Loucy (cell line): ENCODE measurements around the gene TRPM6.

ENCODE experiments used
- H2AFZ ChIP-seq: fragments of 200-600 bp; sonication (generic); 2 replicates; pipeline ENCODE4 v1.6.0; 2016; ENCODE audit warnings: antibody characterized with exemption, mild to moderate bottlenecking, low read length, moderate library complexity
- H3F3A ChIP-seq: fragments of 200-600 bp; 2 replicates; pipeline ENCODE4 v1.6.0; 2016; ENCODE audit warnings: antibody characterized with exemption, low read depth, mild to moderate bottlenecking
- H3K27me3 ChIP-seq: fragments of 200-600 bp; sonication (generic); 2 replicates; pipeline ENCODE4 v1.6.1; 2014; ENCODE audit warnings: low read length, mild to moderate bottlenecking; ENCODE audit not compliant: insufficient read depth, poor library complexity, severe bottlenecking
- H3K36me3 ChIP-seq: fragments of 200-600 bp; sonication (generic); 2 replicates; pipeline ENCODE4 v1.6.1; 2016; ENCODE audit warnings: low read length; ENCODE audit not compliant: insufficient read depth
- H3K4me1 ChIP-seq: fragments of 200-600 bp; sonication (generic); 2 replicates; pipeline ENCODE4 v1.5.1; 2014; ENCODE audit warnings: low read length, mild to moderate bottlenecking; ENCODE audit not compliant: insufficient read depth, poor library complexity, severe bottlenecking
- H3K4me2 ChIP-seq: fragments of 200-600 bp; sonication (generic); 2 replicates; pipeline ENCODE4 v1.6.0; 2014; ENCODE audit warnings: antibody characterized with exemption, low read length, low read depth, mild to moderate bottlenecking; ENCODE audit not compliant: poor library complexity, severe bottlenecking
- H3K4me3 ChIP-seq: fragments of 200-600 bp; sonication (generic); 2 replicates; pipeline ENCODE4 v1.5.1; 2014; ENCODE audit warnings: low read length, mild to moderate bottlenecking, mixed read lengths; ENCODE audit not compliant: poor library complexity, severe bottlenecking
- H3K79me2 ChIP-seq: fragments of 200-600 bp; sonication (generic); 2 replicates; pipeline ENCODE4 v1.6.1; 2014; ENCODE audit warnings: low read length; ENCODE audit not compliant: insufficient read depth
- H3K9ac ChIP-seq: fragments of 200-600 bp; sonication (generic); 2 replicates; pipeline ENCODE4 v1.6.0; 2014; ENCODE audit warnings: mild to moderate bottlenecking, low read depth, low read length, moderate library complexity; ENCODE audit not compliant: poor library complexity, severe bottlenecking
- H3K9me2 ChIP-seq: fragments of 200-600 bp; sonication (generic); replicated peaks from 2 replicates; pipeline ENCODE4 v1.6.1; 2016; ENCODE audit warnings: low read depth, low read length, mixed read lengths
- H3K9me3 ChIP-seq: fragments of 200-600 bp; sonication (generic); 2 replicates; pipeline ENCODE4 v1.6.1; 2014; ENCODE audit warnings: mild to moderate bottlenecking, antibody characterized with exemption, low read length, low read depth; ENCODE audit not compliant: insufficient read depth
- H4K20me1 ChIP-seq: fragments of 200-600 bp; sonication (generic); 2 replicates; pipeline ENCODE4 v1.6.0; 2014; ENCODE audit warnings: antibody characterized with exemption, low read length, mild to moderate bottlenecking; ENCODE audit not compliant: insufficient read depth, poor library complexity, severe bottlenecking
- CTCF ChIP-seq: fragments of 200-600 bp; sonication (generic); conservative IDR thresholded peaks from 2 replicates; pipeline ENCODE4 v1.5.1; 2014; ENCODE audit warnings: mild to moderate bottlenecking, antibody characterized with exemption, low read length
- EZH2phosphoT487 ChIP-seq: fragments of 200-600 bp; IDR thresholded peaks from 2 replicates; pipeline ENCODE4 v1.6.1; 2018; ENCODE audit warnings: antibody characterized with exemption, mild to moderate bottlenecking, moderate library complexity, borderline replicate concordance

The TRPM6 gene

GRCh38 chr9:74804018-74804385 lies 83.7 kb downstream of the TRPM6 start:
- Histone ChIP-seq H3K4me3 (no peak overlapping the region), H3K4me1 (no peaks in the 10 kb centered on the region), H3K4me2 (no peak overlapping the region), H4K20me1 (no peaks in the 10 kb centered on the region), H3K36me3 (no peaks in the 10 kb centered on the region), H3K9ac (no peak overlapping the region), H3K79me2 (no peaks in the 10 kb centered on the region), H3K9me2 (no peaks in the 10 kb centered on the region), H3K27me3 (no peaks in the 10 kb centered on the region), H3K9me3 (no peaks in the 10 kb centered on the region), H2AFZ (no peak overlapping the region), H3F3A (no peaks in the 10 kb centered on the region)
- TF ChIP-seq CTCF (no peak), EZH2phosphoT487 (no peak)

GRCh38 chr9:74803376-74804017 lies 84.2 kb downstream of the TRPM6 start:
- no peaks in the 10 kb centered on the region for H3F3A ChIP-seq
- H3K9me2 ChIP-seq: no peaks in the 10 kb centered on the region

GRCh38 chr9:74800226-74800625 lies 87.5 kb downstream of the TRPM6 start:
- no peaks in the 10 kb centered on the region for H3K9me3 ChIP-seq
- no peaks in the 10 kb centered on the region for H3K36me3 ChIP-seq
- no peak overlapping the region for H2AFZ ChIP-seq
- no peaks in the 10 kb centered on the region for H3K27me3 ChIP-seq
- H3K4me1 ChIP-seq: peaks cover 3% of the 10 kb centered on the region
- H4K20me1 ChIP-seq: no peaks in the 10 kb centered on the region
- H3K79me2 ChIP-seq: no peaks in the 10 kb centered on the region
- H3K4me2 ChIP-seq: no peak overlapping the region
- TF ChIP-seq CTCF (no peak), EZH2phosphoT487 (no peak)
- H3F3A ChIP-seq: no peaks in the 10 kb centered on the region
- no peak overlapping the region for H3K9ac ChIP-seq
- H3K4me3 ChIP-seq: no peak overlapping the region
- H3K9me2 ChIP-seq: no peaks in the 10 kb centered on the region

More at GRCh38 chr9:74803376-74804017, 84.2 kb downstream of the TRPM6 start:
- Histone ChIP-seq H4K20me1 (no peaks in the 10 kb centered on the region), H3K36me3 (no peaks in the 10 kb centered on the region), H3K4me3 (no peak overlapping the region), H3K79me2 (no peaks in the 10 kb centered on the region), H3K9me3 (no peaks in the 10 kb centered on the region), H3K9ac (no peak overlapping the region), H3K4me1 (no peaks in the 10 kb centered on the region), H2AFZ (no peak overlapping the region), H3K4me2 (no peak overlapping the region), H3K27me3 (no peaks in the 10 kb centered on the region)
- TF ChIP-seq CTCF (no peak), EZH2phosphoT487 (no peak)
